PC-3 (cell line): Measurements from ENCODE around the gene A3GALT2.

Experiments
- CTCF ChIP-seq: fragments of 300-600 bp; sonication (generic); conservative IDR thresholded peaks from 2 replicates; pipeline ENCODE4 v1.5.1; 2017; ENCODE audit warnings: antibody characterized with exemption, low read depth, mild to moderate bottlenecking, low read length
- EZH2 ChIP-seq: fragments of 300-600 bp; sonication (generic); IDR thresholded peaks from one replicate; pipeline ENCODE4 v1.6.1; 2017; ENCODE audit warnings: antibody characterized with exemption, mild to moderate bottlenecking, low read length; ENCODE audit not compliant: unreplicated experiment
- EZH2phosphoT487 ChIP-seq: fragments of 300-600 bp; sonication (generic); IDR thresholded peaks from 2 replicates; pipeline ENCODE4 v1.6.1; 2018; ENCODE audit warnings: mild to moderate bottlenecking, antibody characterized with exemption, low read length, borderline replicate concordance

GRCh38 chr1:33360367-33360766 is 39.5 kb upstream of the A3GALT2 start:
- no peak for TF ChIP-seq CTCF
- TF ChIP-seq EZH2phosphoT487: no peak
- no peak for TF ChIP-seq EZH2
